C4-2B (cell line): ENCODE data around the gene WNT3.

ENCODE experiments used
- ZFX ChIP-seq: fragments of 450-650 bp; IDR thresholded peaks from 2 replicates; pipeline ENCODE4 v1.6.1; 2017
- TF ChIP-seq, protein P1 (sequence below): fragments of 450-650 bp; conservative IDR thresholded peaks from 2 replicates; pipeline ENCODE4 v1.5.1; 2017; ENCODE audit warnings: mild to moderate bottlenecking

DNA sequence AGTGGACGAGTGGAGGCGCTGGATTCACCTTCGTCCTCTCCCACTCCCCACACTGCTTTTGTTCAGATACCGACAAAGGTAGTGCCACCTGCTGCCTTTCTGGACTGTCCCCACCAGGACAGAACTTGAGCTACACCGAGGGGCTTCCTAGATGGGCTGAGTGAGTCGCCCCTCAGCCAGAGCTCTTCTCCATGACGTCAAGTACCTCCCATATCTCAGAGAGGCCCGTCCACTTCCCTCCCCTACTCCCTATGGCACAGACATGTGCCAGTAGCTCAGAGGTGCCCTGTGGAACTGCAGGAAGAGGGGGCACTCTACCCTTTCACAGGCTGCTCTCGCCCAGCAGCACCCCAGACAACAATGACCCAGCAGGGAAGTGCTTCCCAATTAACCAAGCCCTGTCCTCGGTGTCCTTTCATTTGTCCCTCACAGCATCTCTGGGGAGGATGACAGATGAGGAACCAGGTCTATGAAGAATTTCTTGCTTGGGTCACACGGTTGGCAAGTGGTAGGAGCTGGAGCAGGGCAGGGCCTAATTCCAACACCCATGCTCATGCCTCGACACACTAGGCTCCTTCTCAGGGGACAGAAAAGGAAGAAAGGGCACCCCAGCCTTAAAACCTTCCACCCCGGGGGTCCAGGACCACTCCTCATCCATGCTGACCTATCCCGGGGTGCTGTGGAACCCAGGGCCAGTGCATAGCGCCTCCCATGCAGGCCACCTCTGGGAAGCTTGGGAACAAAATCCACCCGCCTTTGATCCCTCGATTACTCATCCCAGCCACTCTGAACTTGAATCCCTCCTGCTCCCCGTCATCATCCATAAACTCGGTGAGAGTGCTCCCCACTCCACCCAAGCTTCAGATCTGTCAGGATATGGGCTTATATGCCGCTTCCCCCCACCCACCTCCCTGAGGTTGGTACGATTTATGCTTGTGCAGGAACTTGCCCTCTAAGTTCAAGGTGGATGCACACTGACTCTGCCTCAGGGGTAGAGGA is 51.7 kb downstream of the WNT3 start:
- TF ChIP-seq, protein P1, sequence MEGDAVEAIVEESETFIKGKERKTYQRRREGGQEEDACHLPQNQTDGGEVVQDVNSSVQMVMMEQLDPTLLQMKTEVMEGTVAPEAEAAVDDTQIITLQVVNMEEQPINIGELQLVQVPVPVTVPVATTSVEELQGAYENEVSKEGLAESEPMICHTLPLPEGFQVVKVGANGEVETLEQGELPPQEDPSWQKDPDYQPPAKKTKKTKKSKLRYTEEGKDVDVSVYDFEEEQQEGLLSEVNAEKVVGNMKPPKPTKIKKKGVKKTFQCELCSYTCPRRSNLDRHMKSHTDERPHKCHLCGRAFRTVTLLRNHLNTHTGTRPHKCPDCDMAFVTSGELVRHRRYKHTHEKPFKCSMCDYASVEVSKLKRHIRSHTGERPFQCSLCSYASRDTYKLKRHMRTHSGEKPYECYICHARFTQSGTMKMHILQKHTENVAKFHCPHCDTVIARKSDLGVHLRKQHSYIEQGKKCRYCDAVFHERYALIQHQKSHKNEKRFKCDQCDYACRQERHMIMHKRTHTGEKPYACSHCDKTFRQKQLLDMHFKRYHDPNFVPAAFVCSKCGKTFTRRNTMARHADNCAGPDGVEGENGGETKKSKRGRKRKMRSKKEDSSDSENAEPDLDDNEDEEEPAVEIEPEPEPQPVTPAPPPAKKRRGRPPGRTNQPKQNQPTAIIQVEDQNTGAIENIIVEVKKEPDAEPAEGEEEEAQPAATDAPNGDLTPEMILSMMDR, result no peak
- TF ChIP-seq ZFX, result no peak
